RPMI7951 (cell line): ENCODE results near the gene CUL5. TPM values are rescaled to one million over a fixed set of nuclear protein-coding genes. Genes with fewer than 3 reads are reported as not detected.

Source experiments
- total RNA-seq: library from RNA; depleted of rRNA; stranded (reverse); fragments of >200 nt; shearing (Covaris generic); gene quantifications from 2 replicates; pipeline ENCODE4 v1.2.3, GENCODE V29; 2014; rRNA removed

The CUL5 gene
- total RNA-seq, 1 experiment from 2014 or later: 32.3 TPM

Other genes starting within 250 kb of the CUL5 start
- gene SLC35F2, start 150.1 kb upstream of the CUL5 start, total RNA-seq: 36.5 and 43.5 TPM in 2 replicates
- gene RAB39A, start 80.5 kb upstream of the CUL5 start, total RNA-seq: 0.68 and 1.1 TPM in 2 replicates
- 135 and 136 TPM in 2 replicates for gene ACAT1, start 112.7 kb downstream of the CUL5 start, total RNA-seq
- 20.6 and 25.0 TPM in 2 replicates for gene NPAT, start 213.7 kb downstream of the CUL5 start, total RNA-seq
- gene ATM, start 214.2 kb downstream of the CUL5 start, total RNA-seq: 66.4 and 67.1 TPM in 2 replicates